Breast epithelium (tissue), 3 donors: Measurements from ENCODE around the gene KCNK17.

ENCODE experiments used
- POLR2A ChIP-seq: fragments of 450-650 bp; IDR thresholded peaks from one replicate; pipeline ENCODE4 v1.6.1; 2016; ENCODE audit warnings: antibody characterized with exemption, mild to moderate bottlenecking, moderate library complexity
- POLR2AphosphoS5 ChIP-seq, 3 donors: sonication (generic); formaldehyde crosslinking; IDR thresholded peaks; one replicate each; pipeline ENCODE4 v1.6.1; 2017; ENCODE audit warnings: antibody characterized with exemption in 3 of 3
- TF ChIP-seq, protein P1 (sequence below), 3 donors: fragments of 450-650 bp; IDR thresholded peaks; one replicate each; pipeline ENCODE4 v1.5.1; 2016 to 2017; ENCODE audit warnings: antibody characterized with exemption in 3 of 3, mild to moderate bottlenecking in 3 of 3, moderate library complexity in 3 of 3

DNA sequence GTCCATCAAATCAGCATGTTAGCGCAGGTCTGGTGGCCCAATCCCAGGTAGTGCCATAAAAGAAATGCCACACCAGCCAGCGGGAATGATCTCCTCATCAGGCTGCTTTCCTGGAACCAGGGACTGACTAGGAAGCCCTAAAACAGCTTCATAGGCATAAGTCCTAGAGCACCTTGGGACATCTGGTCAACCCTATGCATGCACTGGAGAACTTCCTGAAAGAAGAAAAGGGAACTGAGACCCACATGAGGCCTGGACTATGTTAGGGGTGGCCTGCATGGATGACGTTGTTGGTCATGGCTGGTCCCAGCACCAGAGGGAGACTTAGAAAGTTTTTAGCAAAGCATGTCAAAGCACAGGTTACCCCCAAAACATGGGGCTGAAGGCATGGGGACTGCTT lies 15.8 kb upstream of the KCNK17 start:
- no peak for TF ChIP-seq POLR2AphosphoS5 (IDR thresholded peaks at IDR 0.05)
- TF ChIP-seq, protein P1, sequence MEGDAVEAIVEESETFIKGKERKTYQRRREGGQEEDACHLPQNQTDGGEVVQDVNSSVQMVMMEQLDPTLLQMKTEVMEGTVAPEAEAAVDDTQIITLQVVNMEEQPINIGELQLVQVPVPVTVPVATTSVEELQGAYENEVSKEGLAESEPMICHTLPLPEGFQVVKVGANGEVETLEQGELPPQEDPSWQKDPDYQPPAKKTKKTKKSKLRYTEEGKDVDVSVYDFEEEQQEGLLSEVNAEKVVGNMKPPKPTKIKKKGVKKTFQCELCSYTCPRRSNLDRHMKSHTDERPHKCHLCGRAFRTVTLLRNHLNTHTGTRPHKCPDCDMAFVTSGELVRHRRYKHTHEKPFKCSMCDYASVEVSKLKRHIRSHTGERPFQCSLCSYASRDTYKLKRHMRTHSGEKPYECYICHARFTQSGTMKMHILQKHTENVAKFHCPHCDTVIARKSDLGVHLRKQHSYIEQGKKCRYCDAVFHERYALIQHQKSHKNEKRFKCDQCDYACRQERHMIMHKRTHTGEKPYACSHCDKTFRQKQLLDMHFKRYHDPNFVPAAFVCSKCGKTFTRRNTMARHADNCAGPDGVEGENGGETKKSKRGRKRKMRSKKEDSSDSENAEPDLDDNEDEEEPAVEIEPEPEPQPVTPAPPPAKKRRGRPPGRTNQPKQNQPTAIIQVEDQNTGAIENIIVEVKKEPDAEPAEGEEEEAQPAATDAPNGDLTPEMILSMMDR (IDR thresholded peaks at IDR 0.05), result no peak
- TF ChIP-seq POLR2A, result no peak
